Panc1 (cell line): ENCODE data around the gene ZCCHC14.

Source experiments
- CTCF ChIP-seq: fragments of 450-650 bp; IDR thresholded peaks from 2 replicates; pipeline ENCODE4 v1.5.1; 2017; ENCODE audit warnings: mild to moderate bottlenecking
- POLR2AphosphoS5 ChIP-seq: IDR thresholded peaks from 2 replicates; pipeline ENCODE4 v1.6.1; 2012; ENCODE audit warnings: mild to moderate bottlenecking, low read depth, low read length, moderate library complexity
- REST ChIP-seq, 2 experiments: IDR thresholded peaks; 2 replicates each; pipeline ENCODE4 v1.6.1; 2011 to 2012; ENCODE audit warnings: low read depth in 2 of 2, control low read depth in 1 of 2, low read length in 1 of 2, mild to moderate bottlenecking in 1 of 2, moderate library complexity in 1 of 2; ENCODE audit not compliant: insufficient read depth in 1 of 2
- SIN3A ChIP-seq: IDR thresholded peaks from 2 replicates; pipeline ENCODE4 v1.6.1; 2012; ENCODE audit warnings: low read depth, mild to moderate bottlenecking, low read length, moderate library complexity, borderline replicate concordance; ENCODE audit not compliant: insufficient read depth

- no peak for TF ChIP-seq SIN3A
- no peak for TF ChIP-seq REST (IDR thresholded peaks at IDR 0.05; ENCODE audit: insufficient read depth in 1 of 2, low read depth in 2 of 2, low read length in 1 of 2)
- TF ChIP-seq CTCF: no peak
- no peak for TF ChIP-seq POLR2AphosphoS5
These were observed 121.5 kb downstream of the ZCCHC14 start for GRCh38 chr16:87371261-87371866.
